ENCODE results near the gene NFKB1.

The NFKB1 gene

DNA sequence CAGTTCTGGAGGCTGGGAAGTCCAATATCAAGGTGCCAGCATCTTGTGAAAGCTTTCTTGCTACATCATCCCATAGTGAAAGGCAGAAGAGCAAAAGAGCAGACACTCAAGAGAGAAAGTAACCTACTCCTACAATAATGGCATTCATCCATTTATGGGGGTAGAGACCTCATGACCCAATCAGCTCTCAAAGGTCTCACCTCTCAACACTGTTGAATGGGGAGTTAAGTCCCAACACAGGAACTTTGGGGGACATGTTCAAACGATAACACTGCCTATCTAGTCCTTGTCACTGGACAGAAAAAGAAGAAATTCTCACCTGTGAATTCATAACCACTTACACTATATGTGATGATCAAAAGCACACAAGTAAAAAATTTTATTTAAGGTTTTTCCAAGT, 6.6 kb upstream of the NFKB1 start:
- no peak for DNase-seq (ENCODE audit: low spot score)

GRCh38 chr4:102497986-102498385, 3.2 kb upstream of the NFKB1 start:
- no peak for DNase-seq (ENCODE audit: low spot score)

GRCh38 chr4:102500352-102500695, 835 bp upstream of the NFKB1 start:
- peak; percentile 76 for DNase-seq (ENCODE audit: low spot score)

DNA sequence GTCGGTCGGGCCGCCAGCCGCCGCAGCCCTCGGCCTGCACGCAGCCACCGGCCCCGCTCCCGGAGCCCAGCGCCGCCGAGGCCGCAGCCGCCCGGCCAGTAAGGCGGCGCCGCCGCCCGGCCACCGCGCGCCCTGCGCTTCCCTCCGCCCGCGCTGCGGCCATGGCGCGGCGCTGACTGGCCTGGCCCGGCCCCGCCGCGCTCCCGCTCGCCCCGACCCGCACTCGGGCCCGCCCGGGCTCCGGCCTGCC, 213 bp downstream of the NFKB1 start:
- DNase-seq (ENCODE audit: low spot score), result peak; percentile 71

- no peak for DNase-seq (ENCODE audit: low spot score)
Observed at GRCh38 chr4:102502543-102502818, 1.3 kb downstream of the NFKB1 start.

DNA sequence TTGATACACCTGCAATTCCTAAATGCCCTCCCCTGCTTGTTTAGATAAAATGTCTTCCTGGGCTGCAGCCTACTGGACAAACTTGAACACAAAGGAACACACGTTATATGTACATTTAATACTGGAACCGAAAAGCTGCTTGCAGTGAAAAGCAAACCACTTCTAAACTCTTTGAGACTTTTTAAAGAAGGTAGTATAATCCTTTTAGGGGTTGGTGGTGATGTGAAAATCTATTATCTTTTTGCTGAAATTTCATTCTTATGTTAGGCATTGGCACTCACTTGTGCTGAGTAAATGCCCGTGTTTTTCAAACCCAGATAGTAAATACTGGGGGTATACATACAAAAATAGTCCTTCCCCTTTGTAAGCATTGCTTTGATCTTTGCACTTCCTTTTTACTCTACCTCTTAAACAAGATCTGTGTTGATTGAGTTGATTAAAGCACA, 2.2 kb downstream of the NFKB1 start:
- DNase-seq (ENCODE audit: low spot score), result no peak

DNA sequence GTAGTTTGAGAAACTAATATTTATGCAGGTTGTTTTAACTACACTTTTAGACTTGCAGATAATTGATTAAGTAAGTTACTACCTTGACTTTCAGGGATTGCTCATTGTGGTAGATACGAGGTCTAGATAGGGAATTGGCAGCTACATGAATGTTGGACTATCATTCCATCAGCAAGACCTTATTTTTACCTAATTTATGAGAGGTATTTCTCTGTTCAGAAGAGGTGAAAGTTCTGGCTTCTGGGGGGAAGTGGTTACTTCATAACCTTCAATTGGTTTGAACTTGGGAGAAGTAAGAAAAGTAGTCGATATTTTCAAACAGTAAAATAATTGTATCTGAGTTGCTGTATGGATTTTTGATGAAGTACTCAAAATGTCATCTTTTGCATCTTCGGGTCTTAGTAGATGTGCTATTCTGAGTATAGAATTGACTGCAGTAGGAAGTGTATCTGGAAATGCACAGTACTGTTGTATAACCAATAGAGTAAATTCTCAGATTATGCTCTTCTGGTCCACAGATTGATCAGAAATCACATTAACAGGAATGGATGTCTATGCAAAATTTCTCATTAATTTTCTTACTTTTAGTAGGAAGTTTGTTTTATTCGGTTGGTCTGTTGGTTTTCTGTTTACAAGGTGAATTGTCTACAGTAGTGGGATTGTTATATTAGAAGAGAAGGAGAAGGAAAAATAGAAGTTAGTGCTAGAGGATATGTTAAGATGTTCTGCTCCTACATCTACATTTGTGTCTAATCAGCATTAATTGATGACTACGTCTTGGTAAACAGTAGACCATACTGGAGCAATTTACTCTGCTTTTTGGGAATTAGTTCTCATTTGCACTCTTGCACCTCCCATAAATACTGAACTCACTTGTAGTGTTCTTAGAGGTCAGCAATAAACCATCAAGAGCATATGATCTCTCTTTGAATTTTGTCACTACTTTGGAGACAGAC, 3.0 kb downstream of the NFKB1 start:
- DNase-seq (ENCODE audit: low spot score), result no peak

DNA sequence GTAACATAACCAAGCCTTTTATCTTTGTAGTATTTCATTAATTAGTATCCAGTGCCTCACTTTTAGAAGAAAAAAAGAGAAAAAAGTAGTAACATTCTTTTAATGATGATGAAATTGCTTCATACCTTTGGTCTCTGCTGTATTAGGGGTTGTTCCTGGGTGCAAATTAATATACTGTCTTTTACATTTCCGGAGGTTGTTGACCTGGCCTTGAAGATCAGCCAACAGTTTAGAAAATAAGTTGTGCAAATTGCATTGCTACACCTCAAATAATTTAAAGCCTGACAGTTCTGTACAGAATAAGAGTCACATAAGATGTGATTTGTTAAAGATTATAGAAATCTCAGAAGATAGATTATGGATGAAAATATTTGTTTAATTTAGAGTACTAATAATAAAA, 3.8 kb downstream of the NFKB1 start:
- no peak for DNase-seq (ENCODE audit: low spot score)

- DNase-seq (ENCODE audit: low spot score), result no peak
Observed at GRCh38 chr4:102505708-102506107, 4.5 kb downstream of the NFKB1 start.

- no peak for DNase-seq (ENCODE audit: low spot score)
Observed at GRCh38 chr4:102506523-102506922, 5.4 kb downstream of the NFKB1 start.

DNA sequence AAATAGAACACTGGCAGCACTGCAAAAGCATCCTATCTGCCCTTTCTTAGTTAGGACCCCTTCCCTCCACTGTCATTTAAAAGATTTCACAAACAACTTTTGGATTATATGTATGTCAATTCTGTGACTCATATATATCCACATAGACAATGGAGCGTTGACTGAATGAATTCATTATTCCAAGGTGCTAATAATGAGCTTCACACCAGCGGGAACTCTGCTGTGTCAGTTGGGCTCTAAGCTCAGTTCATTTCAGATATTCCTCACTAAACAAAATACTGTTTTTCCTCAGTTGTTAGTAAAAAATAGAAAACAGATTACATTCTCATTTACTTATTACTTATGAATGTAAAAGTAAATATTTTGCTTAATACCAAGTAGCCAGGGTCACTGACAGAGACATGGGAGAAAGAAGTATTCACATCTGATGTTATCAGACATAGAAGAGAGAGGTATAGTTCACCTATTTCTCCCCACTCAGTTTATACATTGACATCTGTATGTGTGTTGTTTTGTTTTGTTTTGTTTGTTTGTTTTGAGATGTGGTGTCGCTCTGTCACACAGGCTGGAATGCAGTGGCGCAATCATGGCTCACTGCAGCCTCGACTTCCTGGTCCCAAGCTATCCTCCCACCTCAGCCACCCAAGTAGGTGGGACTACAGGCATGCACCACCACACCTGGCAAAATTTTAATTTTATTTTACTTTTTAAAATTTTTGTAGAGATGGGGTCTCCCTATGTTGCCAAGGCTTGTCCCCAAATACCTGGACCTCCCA, 10.9 kb downstream of the NFKB1 start:
- no peak for DNase-seq (ENCODE audit: low spot score)

DNA sequence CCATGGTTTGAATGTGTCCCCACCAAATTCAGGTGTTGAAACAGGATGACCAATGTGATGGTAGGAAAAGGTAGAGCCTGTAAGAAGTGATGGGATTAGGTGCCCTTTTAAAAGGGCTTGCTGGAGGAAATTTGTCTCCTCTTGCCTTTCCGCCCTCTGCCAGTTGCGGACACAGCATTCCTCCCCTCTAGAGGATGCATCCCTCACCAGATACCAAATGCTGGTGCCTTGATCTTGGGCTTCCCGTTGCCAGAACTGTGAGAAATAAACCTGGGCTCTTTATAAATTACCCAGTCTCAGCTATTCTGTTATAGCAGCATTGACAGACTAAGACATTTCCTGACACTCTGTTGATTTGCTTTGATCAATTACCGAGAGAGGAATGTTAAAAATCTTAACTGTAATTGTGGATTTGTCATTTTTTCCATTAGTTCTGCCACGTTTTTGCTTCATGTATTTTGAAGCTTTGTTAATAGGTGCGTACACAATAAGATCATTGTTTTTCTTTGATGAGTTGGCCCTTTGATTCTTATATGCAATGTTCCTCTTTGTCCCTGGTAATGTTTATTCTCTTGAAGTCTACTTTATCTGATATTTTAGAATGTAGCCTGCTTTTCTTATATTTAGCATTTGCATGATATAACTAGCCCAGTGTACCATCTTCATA, 13.3 kb downstream of the NFKB1 start:
- DNase-seq (ENCODE audit: low spot score), result no peak

GRCh38 chr4:102517753-102518152, 16.6 kb downstream of the NFKB1 start:
- DNase-seq (ENCODE audit: low spot score), result no peak

DNA sequence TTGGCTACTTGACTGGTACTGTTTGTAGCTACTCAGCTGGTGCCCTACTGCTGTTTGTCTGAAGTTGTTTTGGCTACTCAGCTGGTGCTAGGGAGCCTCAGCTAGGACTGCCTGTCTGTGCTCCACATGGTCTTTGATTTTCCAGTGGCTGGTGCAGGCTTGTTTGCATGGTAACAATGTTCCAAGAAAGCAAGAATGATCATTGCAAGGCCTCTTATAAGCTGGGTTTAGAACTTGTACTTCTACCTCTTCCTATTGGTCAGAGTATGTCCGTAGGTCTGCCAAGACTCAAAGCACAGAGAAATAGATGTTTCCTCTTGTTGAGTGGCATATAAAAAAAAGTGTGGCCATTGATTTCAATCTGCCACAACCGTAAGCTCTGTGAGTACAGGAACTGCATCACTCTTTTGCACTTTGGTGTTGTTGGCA, 17.6 kb downstream of the NFKB1 start:
- no peak for DNase-seq (ENCODE audit: low spot score)

DNA sequence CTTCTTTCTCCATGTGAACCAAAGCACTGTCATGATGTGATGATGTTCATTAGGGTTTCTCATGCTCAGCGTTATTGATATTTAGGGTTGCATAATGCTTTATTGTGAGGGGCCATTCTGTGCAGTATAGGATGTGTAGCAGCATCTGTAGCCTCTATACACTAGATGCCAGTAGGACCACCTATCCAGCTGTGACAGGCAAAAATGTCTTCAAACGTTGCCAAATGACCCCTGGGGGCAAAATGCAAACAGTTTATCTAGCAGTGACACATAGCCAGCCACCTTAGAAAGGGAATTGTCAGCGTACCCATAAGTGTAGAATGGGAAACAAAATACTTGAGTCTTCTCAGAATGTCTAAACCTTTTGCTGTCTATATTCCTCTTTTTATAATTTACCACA, 18.8 kb downstream of the NFKB1 start:
- DNase-seq (ENCODE audit: low spot score), result no peak

DNA sequence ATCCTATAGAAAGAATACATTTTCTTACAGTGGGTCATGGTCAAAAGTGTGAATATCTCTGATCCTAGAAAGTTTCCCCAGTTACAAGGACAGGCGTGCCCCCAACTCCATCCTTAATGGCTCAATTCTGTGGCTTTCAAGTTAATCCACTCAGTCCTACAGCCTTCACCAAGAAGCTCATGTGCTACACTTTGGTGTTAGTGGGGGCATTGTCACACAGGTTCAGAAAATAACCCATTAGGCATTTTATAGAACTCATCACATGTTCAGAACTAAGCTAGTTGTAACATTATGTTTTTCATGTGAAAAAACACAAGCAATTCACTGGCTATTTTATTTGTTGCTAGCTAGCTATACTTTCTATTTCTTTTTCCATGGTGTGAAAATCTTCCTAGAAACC, 20.4 kb downstream of the NFKB1 start:
- no peak for DNase-seq (ENCODE audit: low spot score)

- DNase-seq (ENCODE audit: low spot score), result no peak
Observed at GRCh38 chr4:102522031-102522440, 20.9 kb downstream of the NFKB1 start.

DNA sequence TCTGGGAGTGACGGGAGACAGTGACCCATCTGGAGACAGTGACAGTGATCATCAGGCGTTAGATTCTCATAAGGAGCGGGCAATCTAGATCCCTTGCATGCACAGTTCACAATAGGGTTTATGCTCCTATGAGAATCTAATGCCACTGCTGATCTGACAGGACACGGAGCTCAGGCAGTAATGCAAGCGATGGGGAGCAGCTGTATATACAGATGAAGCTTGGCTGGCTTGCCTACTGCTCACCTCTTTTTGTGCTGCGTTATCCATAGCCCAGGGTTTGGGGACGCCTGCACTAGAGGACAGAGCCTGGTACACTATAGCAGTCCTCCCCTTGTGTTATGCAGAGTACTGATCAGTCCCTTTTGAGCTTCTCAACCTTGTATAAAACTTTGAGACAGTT, 23.5 kb downstream of the NFKB1 start:
- DNase-seq (ENCODE audit: low spot score), result no peak

GRCh38 chr4:102525097-102525496, 23.9 kb downstream of the NFKB1 start:
- DNase-seq (ENCODE audit: low spot score), result no peak

- DNase-seq (ENCODE audit: low spot score), result no peak
Observed at GRCh38 chr4:102525504-102525903, 24.3 kb downstream of the NFKB1 start.

- no peak for DNase-seq (ENCODE audit: low spot score)
Observed at GRCh38 chr4:102526532-102526931, 25.4 kb downstream of the NFKB1 start.

- DNase-seq (ENCODE audit: low spot score), result no peak
Observed at GRCh38 chr4:102527695-102528283, 26.6 kb downstream of the NFKB1 start.

DNA sequence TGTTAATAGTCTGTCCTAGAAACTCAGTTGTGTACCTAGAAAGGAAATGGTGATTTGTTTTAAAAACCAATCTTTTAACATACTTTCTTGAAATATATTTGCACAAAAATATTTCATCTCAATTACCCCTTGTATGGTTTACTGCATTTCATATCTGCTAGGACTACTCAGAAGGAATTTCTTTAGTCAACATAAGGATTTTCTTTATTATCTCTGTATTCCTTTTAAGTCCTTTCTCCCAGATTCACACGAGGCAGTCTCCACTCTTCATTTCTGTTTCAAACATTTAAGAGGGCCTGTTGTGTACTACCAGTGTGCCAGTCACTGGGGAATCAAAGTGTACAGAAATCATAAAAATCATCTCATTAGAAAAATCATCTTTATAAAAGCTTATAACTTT, 28.8 kb downstream of the NFKB1 start:
- DNase-seq (ENCODE audit: low spot score), result no peak
